Gastroesophageal sphincter (tissue), 4 donors: ENCODE data around the gene MAML2. TPM values are rescaled to one million over a fixed set of nuclear protein-coding genes. Genes with fewer than 3 reads are reported as not detected.

Source experiments
- ATAC-seq: fragments of 150-250 bp; one replicate; pipeline ENCODE4 v1.9.1; 2016; ENCODE audit warnings: mild to moderate bottlenecking, moderate library complexity
- H3K27ac ChIP-seq, 4 donors: fragments of 200-600 bp; sonication (generic) in 3 of 4; 1 replicate in 3 of 4; 2 replicates in 1 of 4; pipeline ENCODE4 v1.5.1; 2016 to 2019
- H3K27me3 ChIP-seq: fragments of 200-600 bp; sonication (generic); one replicate; pipeline ENCODE4 v1.5.1; 2019
- H3K36me3 ChIP-seq, 2 donors: fragments of 200-600 bp; sonication (generic); one replicate each; pipeline ENCODE4 v1.5.1; 2019; ENCODE audit warnings: control low read depth in 1 of 2
- H3K4me1 ChIP-seq, 3 donors: fragments of 200-600 bp; sonication (generic); 1 replicate in 2 of 3; 2 replicates in 1 of 3; pipeline ENCODE4 v1.5.1; 2016 to 2019; ENCODE audit warnings: control low read depth in 2 of 3
- H3K4me3 ChIP-seq, 2 donors: fragments of 200-600 bp; sonication (generic); one replicate each; pipeline ENCODE4 v1.5.1; 2019; ENCODE audit warnings: mild to moderate bottlenecking in 1 of 2, moderate library complexity in 1 of 2
- H3K9me3 ChIP-seq, 3 donors: fragments of 200-600 bp; sonication (generic); one replicate each; pipeline ENCODE4 v1.5.1; 2017 to 2019; ENCODE audit warnings: control low read depth in 2 of 3
- EP300 ChIP-seq: sonication (generic); formaldehyde crosslinking; IDR thresholded peaks from one replicate; pipeline ENCODE4 v1.6.1; 2017; ENCODE audit warnings: antibody characterized with exemption, mild to moderate bottlenecking
- POLR2A ChIP-seq, 2 donors: fragments of 450-650 bp; IDR thresholded peaks; one replicate each; pipeline ENCODE4 v1.6.1; 2017; ENCODE audit warnings: antibody characterized with exemption in 2 of 2, mild to moderate bottlenecking in 2 of 2, moderate library complexity in 1 of 2
- POLR2AphosphoS5 ChIP-seq: sonication (generic); formaldehyde crosslinking; IDR thresholded peaks from one replicate; pipeline ENCODE4 v1.6.1; 2017; ENCODE audit warnings: antibody characterized with exemption
- WGBS, 2 donors: methylation state at CpG; one replicate each; pipeline ENCODE4 v1.1.5; 2018; ENCODE audit warnings: low coverage in 1 of 2; 5-methylcytosine and 5-hydroxymethylcytosine counted together
- total RNA-seq, 4 donors: library from RNA; depleted of rRNA; stranded (reverse); fragments of >200 nt; gene quantifications; one replicate each; pipeline ENCODE4 v1.1.0, GENCODE V29; 2016
- TF ChIP-seq, protein P1 (sequence below), 4 experiments: fragments of 200-600 bp in 2 of 4; fragments of 450-650 bp in 2 of 4; sonication (generic) in 1 of 4; IDR thresholded peaks; one replicate each; pipeline ENCODE4 v1.5.1; 2017 to 2019; ENCODE audit warnings: antibody characterized with exemption in 4 of 4, mild to moderate bottlenecking in 2 of 4, moderate library complexity in 2 of 4

The MAML2 gene
- total RNA-seq, 4 donors from 2014 or later = 15.8 to 31.8 (median 23.7) TPM

DNA sequence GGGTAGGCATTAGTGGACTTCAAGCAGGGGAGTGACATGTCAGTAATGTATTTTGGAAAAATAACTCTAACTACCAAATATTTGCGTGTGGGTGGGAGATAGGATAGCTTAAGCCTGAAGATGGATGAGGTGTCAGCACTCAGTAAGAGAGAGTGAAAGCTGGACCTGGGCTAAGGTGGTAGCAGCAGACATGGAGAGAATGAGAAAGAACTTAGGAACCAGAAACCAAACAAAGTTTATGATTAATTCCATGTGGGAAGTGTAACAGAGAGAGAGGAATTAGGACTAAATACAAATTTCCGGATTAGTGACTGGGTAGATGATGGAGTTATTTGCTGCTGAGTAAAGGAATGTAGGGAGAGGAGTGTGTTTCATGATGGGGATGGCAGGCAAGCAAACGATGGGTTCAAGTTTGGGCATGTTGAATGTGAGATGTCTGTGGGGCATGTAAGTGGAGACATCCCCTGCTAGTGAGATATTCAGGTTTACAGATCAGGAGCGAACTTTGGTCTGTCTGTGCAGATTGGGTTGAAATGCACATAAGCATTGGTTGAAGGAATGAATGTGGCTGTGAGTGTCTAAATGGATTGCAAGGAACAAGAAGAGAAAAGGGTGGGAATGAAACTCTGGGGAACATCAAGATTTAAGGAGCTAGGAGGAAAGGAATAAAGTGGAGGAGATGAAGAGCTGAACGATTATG, 233.5 kb downstream of the MAML2 start:
- TF ChIP-seq EP300 = no peak
- no peak for TF ChIP-seq POLR2AphosphoS5
- TF ChIP-seq, protein P1, sequence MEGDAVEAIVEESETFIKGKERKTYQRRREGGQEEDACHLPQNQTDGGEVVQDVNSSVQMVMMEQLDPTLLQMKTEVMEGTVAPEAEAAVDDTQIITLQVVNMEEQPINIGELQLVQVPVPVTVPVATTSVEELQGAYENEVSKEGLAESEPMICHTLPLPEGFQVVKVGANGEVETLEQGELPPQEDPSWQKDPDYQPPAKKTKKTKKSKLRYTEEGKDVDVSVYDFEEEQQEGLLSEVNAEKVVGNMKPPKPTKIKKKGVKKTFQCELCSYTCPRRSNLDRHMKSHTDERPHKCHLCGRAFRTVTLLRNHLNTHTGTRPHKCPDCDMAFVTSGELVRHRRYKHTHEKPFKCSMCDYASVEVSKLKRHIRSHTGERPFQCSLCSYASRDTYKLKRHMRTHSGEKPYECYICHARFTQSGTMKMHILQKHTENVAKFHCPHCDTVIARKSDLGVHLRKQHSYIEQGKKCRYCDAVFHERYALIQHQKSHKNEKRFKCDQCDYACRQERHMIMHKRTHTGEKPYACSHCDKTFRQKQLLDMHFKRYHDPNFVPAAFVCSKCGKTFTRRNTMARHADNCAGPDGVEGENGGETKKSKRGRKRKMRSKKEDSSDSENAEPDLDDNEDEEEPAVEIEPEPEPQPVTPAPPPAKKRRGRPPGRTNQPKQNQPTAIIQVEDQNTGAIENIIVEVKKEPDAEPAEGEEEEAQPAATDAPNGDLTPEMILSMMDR (IDR thresholded peaks at IDR 0.05) = no peak
- no peak for TF ChIP-seq POLR2A (IDR thresholded peaks at IDR 0.05)
- WGBS, 2 donors = 53 to 76% methylated on average over 4 to 5 of the region's 5 CpGs
- no peaks in the 10 kb centered on the region for H3K9me3 ChIP-seq
- H3K4me3 ChIP-seq = no peak overlapping the region
- no peaks in the 10 kb centered on the region for H3K36me3 ChIP-seq
- no peak for ATAC-seq
- no peak overlapping the region for H3K27ac ChIP-seq
- no peaks in the 10 kb centered on the region for H3K27me3 ChIP-seq
- peaks cover 11 to 48% (median 11%) of the 10 kb centered on the region in 3 donors for H3K4me1 ChIP-seq

DNA sequence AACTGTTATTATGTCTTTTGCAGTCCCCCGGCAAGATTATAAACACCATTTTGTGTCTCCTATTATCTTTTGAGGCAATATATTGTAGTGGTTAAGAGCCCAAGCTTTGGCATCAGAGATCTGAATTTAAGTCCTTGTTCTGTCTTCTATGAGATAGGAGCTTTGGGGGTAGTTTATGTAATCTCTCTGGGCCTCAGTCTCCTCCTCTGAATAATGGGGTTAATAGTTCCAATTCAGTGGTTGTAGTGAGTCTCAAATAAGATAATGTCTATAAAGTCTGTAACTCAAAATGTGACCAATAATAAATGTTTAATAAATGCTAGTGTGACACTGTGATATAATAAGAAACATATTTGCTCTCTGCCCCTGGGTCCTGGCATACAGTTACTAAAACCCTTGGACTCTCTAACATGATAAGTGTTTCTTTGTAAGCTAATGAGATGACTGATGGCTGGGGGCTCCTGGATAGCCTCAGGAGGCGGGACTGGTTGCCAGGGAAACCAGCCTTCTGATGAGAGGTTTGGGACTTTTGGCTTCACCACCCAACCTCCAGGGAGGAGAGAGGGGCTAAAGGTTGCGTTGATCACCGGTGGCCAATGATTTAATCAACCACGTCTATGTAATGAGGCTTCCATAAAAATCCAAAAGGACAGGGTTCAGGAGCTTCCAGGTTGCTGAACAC, 235.7 kb downstream of the MAML2 start:
- WGBS, 2 donors = 82% methylated on average over 2 to 4 of the region's 5 CpGs
- TF ChIP-seq POLR2A (IDR thresholded peaks at IDR 0.05) (no peak), EP300 (no peak), POLR2AphosphoS5 (no peak)
- no peaks in the 10 kb centered on the region for H3K36me3 ChIP-seq
- ATAC-seq = no peak
- peaks cover 4 to 34% (median 5%) of the 10 kb centered on the region in 3 donors for H3K4me1 ChIP-seq
- H3K27ac ChIP-seq = no peak overlapping the region
- H3K4me3 ChIP-seq = no peak overlapping the region
- no peaks in the 10 kb centered on the region for H3K27me3 ChIP-seq
- H3K9me3 ChIP-seq = no peaks in the 10 kb centered on the region

DNA sequence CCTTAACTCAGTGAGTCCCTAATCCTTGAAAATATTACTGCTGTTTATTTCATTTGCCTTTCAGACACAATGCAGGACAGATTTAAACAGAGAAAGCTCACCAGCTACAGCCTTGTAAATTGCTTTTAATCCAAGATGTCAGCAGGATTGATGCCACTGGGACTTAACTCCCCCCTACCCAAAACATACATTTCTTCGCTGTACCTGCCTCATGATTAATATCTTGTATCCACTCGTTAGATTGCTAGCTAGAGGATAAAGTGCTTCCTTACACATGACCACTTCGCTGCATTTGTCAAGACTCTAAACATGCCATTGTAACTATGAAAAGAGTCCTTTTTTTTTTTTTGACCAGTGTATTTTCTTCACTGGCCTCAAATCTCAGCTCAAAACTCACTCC, 236.3 kb downstream of the MAML2 start:
- H3K27me3 ChIP-seq = no peaks in the 10 kb centered on the region
- no peak for ATAC-seq
- no peaks in the 10 kb centered on the region for H3K9me3 ChIP-seq
- no peaks in the 10 kb centered on the region for H3K36me3 ChIP-seq
- WGBS, 2 donors = 81 to 92% methylated on average over 3 of the region's 3 CpGs
- TF ChIP-seq, protein P1 (IDR thresholded peaks at IDR 0.05) = no peak
- TF ChIP-seq POLR2AphosphoS5 (no peak), POLR2A (IDR thresholded peaks at IDR 0.05) (no peak), EP300 (no peak)
- no peak overlapping the region for H3K4me3 ChIP-seq
- H3K27ac ChIP-seq = no peak overlapping the region
- peaks cover 4 to 29% (median 5%) of the 10 kb centered on the region in 3 donors for H3K4me1 ChIP-seq

DNA sequence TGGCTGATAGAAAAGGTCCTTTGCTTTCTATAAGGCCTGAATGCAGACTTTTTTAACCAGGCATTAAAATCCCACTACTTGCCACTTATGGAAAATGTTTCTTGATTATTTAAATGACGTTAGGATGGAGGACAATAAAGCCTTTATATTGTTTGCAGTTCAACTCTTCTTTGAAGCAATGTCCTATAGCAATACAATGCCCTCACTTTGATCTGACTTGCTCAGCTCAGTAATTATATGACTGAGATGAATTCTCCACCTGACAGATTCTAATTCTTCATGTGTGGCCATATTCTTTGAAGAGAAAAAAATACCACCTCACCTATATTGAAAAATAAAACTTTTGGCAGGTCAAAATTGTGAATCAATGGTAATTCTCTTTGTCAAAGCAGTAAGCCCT, 237.1 kb downstream of the MAML2 start:
- no peaks in the 10 kb centered on the region for H3K9me3 ChIP-seq
- H3K27ac ChIP-seq = no peak overlapping the region
- no peaks in the 10 kb centered on the region for H3K36me3 ChIP-seq
- H3K27me3 ChIP-seq = no peaks in the 10 kb centered on the region
- no peak overlapping the region for H3K4me3 ChIP-seq
- WGBS, 2 donors = 29 to 38% methylated on average over 1 of the region's 1 CpG
- no peak for ATAC-seq
- TF ChIP-seq, protein P1 (IDR thresholded peaks at IDR 0.05) = no peak
- TF ChIP-seq EP300 (no peak), POLR2AphosphoS5 (no peak), POLR2A (IDR thresholded peaks at IDR 0.05) (no peak)
- peaks cover 4 to 29% (median 5%) of the 10 kb centered on the region in 3 donors for H3K4me1 ChIP-seq

DNA sequence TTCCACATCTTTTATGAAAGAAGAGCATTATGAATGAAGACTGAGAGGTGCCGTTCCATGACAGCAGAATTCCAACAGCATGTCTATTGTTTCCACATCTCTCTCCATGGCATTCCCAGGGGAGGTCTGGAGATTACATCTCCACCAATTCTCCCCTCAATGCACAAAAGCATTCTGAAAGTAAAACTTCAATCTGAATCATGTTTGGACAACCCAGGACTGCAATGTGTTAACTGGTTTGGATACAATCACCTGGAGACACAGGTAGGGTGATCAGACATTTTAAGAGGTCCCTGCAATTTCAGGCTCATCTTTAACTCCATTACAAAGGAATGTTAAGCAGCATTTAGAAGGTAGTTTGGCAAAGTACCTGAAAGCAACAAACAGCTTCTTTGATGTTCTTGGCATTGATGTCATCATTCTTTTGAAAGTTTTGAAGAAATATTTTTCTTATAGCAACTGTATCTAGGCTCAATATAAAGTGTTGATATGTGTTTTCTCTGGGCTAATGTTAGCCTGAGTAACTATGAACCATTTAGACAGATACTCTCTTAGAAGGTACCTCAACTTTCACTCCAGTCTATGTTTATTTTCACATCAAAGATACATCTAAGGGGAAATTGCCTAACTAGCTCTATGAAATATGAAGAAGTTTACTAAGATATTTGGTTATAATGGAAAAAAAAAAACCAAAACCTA, 237.6 kb downstream of the MAML2 start:
- ATAC-seq = no peak

More for the DNA sequence above, 237.6 kb downstream of the MAML2 start:
- 20 to 50% methylated on average over 1 of the region's 1 CpG for WGBS, 2 donors
- Histone ChIP-seq H3K4me3 (no peak overlapping the region), H3K36me3 (no peaks in the 10 kb centered on the region), H3K4me1 (peaks cover 4 to 29% (median 5%) of the 10 kb centered on the region in 3 donors), H3K27ac (no peak overlapping the region), H3K27me3 (no peaks in the 10 kb centered on the region), H3K9me3 (no peaks in the 10 kb centered on the region)
- TF ChIP-seq POLR2AphosphoS5 = no peak
- no peak for TF ChIP-seq POLR2A (IDR thresholded peaks at IDR 0.05)
- TF ChIP-seq EP300 = no peak
- TF ChIP-seq, protein P1 (IDR thresholded peaks at IDR 0.05) = no peak
